GM18873 (cell line): ENCODE measurements around the gene CERS5.
"Not testable (repeated sequence)": the region's sequence is repeated elsewhere in the genome, so short reads cannot be mapped to it uniquely, and the experiment has no call there.

Source experiments
- ATAC-seq: cut with Tn5 transposase; IDR thresholded peaks from one replicate; pipeline ENCODE4 v1.9.1; 2021; ENCODE audit warnings: mild to moderate bottlenecking, moderate library complexity, moderate number of reproducible peaks; ENCODE audit not compliant: unreplicated experiment, low FRiP score

The CERS5 gene

GRCh38 chr12:50104417-50105366 is 62.5 kb downstream of the CERS5 start:
- ATAC-seq: no peak

GRCh38 chr12:50103767-50104321 is 63.3 kb downstream of the CERS5 start, which contains the start of gene GPD1:
GPD1 (plus strand) TSS chr12:50104008; CDS start chr12:50104051, 43 bp downstream.
- ATAC-seq: no peak

GRCh38 chr12:50103351-50103750 is 63.8 kb downstream of the CERS5 start:
- no peak for ATAC-seq

- ATAC-seq: no peak
These were observed 64.4 kb downstream of the CERS5 start for GRCh38 chr12:50102646-50103309.

- no peak for ATAC-seq
These were observed 65.0 kb downstream of the CERS5 start for GRCh38 chr12:50102131-50102531.

- ATAC-seq: no peak
These were observed 65.5 kb downstream of the CERS5 start for GRCh38 chr12:50101663-50102062.

GRCh38 chr12:50100561-50100960 is 66.6 kb downstream of the CERS5 start:
- no peak for ATAC-seq

GRCh38 chr12:50099302-50100008 is 67.7 kb downstream of the CERS5 start:
- ATAC-seq: no peak

GRCh38 chr12:50097952-50098351 is 69.2 kb downstream of the CERS5 start:
- no peak for ATAC-seq

GRCh38 chr12:50090391-50090790 is 76.8 kb downstream of the CERS5 start:
- no peak for ATAC-seq

- ATAC-seq: no peak
These were observed 77.4 kb downstream of the CERS5 start for GRCh38 chr12:50089730-50090129.

- ATAC-seq: no peak
These were observed 78.4 kb downstream of the CERS5 start for GRCh38 chr12:50088577-50089335.

- ATAC-seq: no peak
These were observed 79.2 kb downstream of the CERS5 start for GRCh38 chr12:50087995-50088394.

- ATAC-seq: no peak
These were observed 80.0 kb downstream of the CERS5 start for GRCh38 chr12:50087151-50087550.

- no peak for ATAC-seq
These were observed 81.0 kb downstream of the CERS5 start for GRCh38 chr12:50086148-50086547.

- no peak for ATAC-seq
These were observed 81.5 kb downstream of the CERS5 start for GRCh38 chr12:50085615-50086072.

GRCh38 chr12:50084775-50085614 is 82.2 kb downstream of the CERS5 start, which contains the start of gene SMARCD1:
SMARCD1 (plus strand) TSS chr12:50085342; CDS start chr12:50085370, 28 bp downstream.
- ATAC-seq: peak; percentile 67

GRCh38 chr12:50084409-50084774 is 82.8 kb downstream of the CERS5 start:
- ATAC-seq: not testable (repeated sequence)

GRCh38 chr12:50083301-50083700 is 83.9 kb downstream of the CERS5 start:
- ATAC-seq: no peak
